GOT3 (cell line): ENCODE measurements around the gene BLTP2.
"Not testable (repeated sequence)": the region's sequence is repeated elsewhere in the genome, so short reads cannot be mapped to it uniquely, and the experiment has no call there.

Experiments
- DNase-seq: peaks from one replicate; lab custom pipeline; 2025; ENCODE audit warnings: mixed read lengths; lab: John Stamatoyannopoulos, UW

BLTP2 gene

GRCh38 chr17:28644787-28645575 is at the start of gene BLTP2:
Gene BLTP2, minus strand, starts transcription at chr17:28645158. Its CDS starts 102 bp downstream, at chr17:28645056.
- DNase-seq: peak; percentile 76

GRCh38 chr17:28693869-28694268 is 48.9 kb upstream of the BLTP2 start:
- no peak for DNase-seq

GRCh38 chr17:28689011-28689410 is 44.1 kb upstream of the BLTP2 start:
- no peak for DNase-seq

DNA sequence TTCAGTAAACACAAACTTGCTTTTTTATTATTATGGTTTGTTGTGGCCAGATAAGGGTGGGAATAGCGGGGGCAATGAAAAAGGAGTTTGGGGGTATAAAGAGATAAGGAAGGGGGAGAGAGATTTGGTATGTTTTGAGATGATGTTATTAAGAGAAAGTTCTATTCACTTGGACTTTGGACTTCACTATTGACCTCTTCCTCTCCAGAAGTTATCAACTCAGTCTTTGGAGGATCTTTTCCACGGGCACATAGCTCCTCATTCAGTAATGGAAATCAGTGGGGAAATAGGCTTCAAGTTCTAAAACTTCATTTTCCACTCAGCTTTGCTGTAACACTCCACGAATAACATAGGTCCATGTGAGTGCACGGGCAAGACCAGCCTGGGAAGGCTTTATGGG is 43.5 kb upstream of the BLTP2 start:
- no peak for DNase-seq

DNA sequence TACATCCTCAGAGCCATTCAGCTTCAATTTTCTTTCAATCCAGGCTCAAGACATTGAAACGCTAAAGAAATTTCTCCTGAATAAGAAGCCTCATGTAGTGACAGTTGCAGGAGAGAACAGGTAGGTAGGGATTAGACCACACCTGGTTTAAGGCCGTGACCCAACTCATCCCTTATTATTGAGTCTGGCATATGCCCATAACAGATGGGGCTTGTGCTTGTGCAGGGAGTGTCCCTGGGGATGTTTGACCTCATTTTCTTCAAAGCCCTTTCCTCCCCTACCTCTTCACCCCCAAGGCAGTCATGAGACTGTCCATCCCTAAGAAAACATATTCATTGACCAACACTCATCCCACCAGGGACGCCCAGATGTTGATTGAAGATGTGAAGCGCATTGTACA is 41.3 kb upstream of the BLTP2 start:
- no peak for DNase-seq

DNA sequence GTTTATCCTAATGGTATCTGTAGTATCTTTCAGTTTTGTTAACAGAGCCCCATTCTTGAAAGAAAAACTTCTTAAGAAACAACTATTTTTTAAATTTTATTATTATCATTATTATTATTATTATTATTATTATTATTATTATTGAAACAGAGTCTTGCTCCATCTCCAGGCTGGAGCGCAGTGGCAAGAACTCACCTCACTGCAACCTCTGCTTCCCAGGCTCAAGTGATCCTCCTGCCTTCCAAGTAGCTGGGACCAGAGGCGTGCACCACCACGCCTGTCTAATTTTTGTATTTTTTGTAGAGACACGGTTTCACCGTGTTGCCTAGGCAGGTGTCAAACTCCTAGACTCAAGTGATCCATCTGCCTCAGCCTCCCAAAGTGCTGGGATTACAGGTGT is 40.4 kb upstream of the BLTP2 start:
- DNase-seq: no peak

GRCh38 chr17:28684963-28685362 is 40.0 kb upstream of the BLTP2 start:
- DNase-seq: no peak

- no peak for DNase-seq
Measured at GRCh38 chr17:28682655-28683054, 37.7 kb upstream of the BLTP2 start.

- no peak for DNase-seq
Measured at GRCh38 chr17:28675980-28676379, 31.0 kb upstream of the BLTP2 start.

- no peak for DNase-seq
Measured at GRCh38 chr17:28675490-28675889, 30.5 kb upstream of the BLTP2 start.

DNA sequence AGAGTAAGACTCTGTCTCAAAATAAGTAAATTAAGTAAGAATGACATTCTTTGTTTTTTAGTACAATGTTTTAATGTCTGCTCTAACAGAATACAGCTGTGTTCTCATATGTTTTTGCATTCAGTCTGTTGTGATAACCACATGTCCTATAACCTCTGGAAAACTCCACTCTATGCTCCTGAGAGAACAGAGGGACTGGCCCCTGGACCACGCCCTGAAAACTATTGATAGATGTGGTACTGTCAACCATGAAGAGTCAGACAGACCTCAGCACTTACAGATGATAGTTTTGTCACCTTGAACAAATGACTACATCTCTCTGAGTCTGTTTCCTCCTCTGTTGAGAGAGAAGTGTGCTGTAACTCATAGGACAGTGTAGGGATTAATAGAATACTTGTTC is 25.0 kb upstream of the BLTP2 start:
- DNase-seq: no peak

DNA sequence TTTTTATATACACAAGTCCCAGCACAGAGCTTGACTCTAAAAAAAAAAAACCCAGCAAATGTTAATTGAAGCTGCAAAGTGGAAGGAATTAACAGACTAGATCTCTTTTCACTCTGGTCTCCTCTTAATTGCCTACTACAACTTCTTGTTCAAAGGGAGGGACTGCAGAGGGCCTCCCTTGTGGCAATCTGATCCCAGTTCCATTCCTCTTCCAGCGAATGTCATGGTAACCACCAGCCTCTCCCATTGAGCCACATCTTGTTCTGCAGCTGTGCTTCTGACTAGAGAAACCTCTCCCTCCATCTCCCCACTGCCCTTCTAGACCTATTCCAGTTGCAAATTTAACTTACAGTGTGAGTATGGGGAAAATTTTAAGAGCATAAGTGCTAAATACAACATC is 22.9 kb upstream of the BLTP2 start:
- no peak for DNase-seq

DNA sequence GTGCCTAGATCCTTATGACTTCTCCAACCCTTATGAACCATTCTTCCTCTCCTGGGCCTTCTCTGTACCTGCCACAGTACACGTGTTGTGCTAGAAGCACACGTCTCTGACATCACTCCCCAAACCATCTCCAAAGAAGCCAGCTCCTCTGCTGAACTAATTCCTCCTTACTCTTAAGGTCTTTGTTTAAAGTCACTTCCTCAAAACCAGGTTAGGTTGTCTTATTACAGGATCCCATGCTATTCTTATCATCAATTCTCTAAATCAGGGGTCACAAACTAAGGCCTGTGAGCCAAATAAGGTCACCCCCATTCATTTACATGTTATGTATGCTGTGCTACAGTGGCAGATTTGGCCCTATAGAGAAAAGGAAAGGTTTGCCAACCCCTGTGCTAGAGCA is 21.0 kb upstream of the BLTP2 start:
- DNase-seq: no peak

GRCh38 chr17:28663723-28664122 is 18.8 kb upstream of the BLTP2 start:
- no peak for DNase-seq

GRCh38 chr17:28662527-28662829 is 17.5 kb upstream of the BLTP2 start:
- DNase-seq: no peak

DNA sequence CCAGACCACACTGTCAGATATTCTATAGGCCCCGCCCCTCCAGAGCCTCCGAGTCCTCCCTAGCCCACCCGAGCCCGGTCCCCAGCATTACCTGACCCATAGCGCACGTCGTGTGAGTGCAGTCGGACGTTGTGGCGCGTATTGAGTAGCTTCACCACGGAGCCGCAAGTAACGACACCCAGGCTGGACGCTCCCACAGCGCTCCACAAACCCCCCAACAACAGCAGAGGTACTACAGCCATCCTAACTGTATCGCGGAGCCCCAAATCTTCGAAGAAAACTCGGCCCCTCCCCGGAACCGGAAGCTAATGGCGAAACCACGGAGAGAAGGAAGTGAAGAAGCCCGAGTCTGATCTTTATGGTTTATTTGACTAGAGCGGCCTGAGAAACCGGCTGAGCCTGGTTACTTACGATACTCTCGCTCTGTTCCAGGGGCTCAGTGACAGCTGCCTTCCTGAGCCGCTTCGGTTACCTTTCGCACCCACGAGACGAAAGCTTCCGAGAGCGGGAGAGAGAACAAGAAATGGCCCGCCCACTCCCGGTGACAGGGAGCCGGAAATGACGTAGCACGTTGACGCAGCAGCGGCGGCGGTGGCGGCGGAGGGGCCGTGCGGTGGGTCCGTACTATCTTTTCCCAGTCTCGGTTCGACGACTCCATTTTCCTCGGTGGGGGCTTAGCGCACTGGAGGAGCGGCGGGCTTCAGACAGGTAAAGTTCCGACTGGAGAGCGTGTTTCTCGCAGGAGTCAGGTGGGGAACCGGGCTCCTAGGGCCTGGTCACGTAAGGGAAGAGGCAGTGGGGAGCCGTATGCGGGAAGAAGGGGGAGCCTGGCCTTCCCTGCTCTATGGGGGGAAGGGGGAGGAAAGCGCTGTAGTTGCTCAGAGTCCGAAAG is 16.9 kb upstream of the BLTP2 start, which contains the start of the genes SDF2 and SUPT6H:
TSS of gene SDF2 (minus strand) at position 272 of the 892 bp plus-strand sequence. CDS start at position 242, 30 bp downstream.
TSS of gene SUPT6H (plus strand) at position 571 of the 892 bp plus-strand sequence. CDS start 11,197 bp downstream, outside the sequence.
- peak; percentile 76 for DNase-seq

DNA sequence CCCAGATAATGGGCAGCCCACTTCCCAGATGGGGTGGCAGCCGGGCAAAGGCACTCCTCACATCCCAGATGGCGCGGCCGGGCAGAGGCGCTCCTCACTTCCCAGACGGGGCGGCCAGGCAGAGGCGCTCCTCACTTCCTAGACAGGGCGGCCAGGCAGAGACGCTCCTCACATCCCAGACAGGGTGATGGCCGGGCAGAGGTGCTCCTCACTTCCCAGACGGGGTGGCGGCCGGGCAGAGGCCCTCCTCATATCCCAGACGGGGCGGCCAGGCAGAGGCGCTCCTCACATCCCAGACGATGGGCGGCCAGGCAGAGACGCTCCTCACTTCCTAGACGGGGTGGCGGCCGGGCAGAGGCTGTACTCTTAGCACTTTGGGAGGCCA is 14.5 kb upstream of the BLTP2 start:
- DNase-seq: not testable (repeated sequence)

DNA sequence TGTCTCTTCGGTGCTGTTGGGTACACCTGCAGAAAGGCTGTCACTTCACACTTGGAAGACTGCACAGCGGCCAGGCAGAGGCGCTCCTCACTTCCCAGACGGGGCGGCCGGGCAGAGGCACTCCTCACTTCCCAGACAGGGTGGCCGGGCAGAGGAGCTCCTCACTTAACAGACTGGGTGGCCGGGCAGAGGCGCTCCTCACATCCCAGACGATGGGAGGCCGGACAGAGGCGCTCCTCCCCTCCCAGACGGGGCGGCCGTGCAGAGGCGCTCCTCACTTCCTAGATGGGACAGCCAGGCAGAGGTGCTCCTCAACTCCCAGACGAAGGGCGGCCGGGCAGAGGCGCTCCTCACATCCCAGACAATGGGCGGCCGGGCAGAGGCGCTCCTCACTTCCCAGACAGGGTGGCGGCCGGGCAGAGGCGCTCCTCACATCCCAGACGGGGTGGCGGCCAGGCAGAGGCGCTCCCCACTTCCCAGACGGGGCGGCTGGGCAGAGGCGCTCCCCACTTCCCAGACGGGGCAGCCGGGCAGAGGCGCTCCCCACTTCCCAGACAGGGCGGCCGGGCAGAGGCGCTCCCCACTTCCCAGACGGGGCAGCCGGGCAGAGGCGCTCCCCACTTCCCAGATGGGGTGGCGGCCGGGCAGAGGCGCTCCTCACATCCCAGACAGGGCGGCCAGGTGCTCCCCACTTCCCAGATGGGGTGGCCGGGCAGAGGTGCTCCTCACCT is 14.0 kb upstream of the BLTP2 start:
- not testable (repeated sequence) for DNase-seq

GRCh38 chr17:28658342-28658741 is 13.4 kb upstream of the BLTP2 start:
- not testable (repeated sequence) for DNase-seq

- no peak for DNase-seq
Measured at GRCh38 chr17:28657756-28658155, 12.8 kb upstream of the BLTP2 start.

DNA sequence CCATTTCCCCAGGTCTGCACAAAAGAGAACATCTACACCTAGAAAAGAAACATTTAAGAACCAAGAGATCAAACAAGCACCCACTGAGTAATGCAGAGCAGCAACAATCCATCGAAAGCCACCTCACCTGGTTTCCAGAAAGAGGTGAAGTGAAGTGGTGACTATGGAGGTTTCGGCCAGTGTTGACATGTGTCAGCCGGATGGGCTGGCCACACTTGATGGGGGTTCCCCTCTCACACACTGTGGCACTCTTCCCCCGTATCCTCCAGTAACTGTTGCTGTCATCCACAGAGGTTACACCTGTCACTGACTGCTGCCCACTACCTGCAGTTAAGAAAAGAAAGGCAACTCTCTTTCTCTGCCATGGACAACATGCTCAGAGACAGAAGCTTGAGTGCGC is 10.2 kb upstream of the BLTP2 start:
- DNase-seq: no peak

DNA sequence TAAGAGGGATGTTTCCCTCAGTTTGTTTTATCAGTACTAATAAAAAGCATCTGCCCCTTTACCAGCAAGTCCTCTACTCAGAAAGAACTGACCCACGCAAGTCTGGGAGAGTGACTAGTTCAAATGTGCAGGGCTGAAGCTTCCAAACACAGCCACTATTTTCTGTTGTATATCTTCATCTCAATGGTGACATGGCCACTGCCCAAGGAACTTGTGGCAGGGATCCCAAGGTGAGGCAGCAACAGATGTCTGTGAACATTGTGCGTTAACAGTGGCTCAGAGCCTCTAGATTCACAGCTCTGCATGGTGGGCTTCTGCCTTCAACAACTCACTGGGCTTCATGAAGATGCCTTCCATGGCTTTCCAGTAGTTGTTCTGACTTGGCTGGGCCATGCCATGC is 3.7 kb upstream of the BLTP2 start:
- no peak for DNase-seq
